ENCODE results near the gene ZFAND3. TPM values are rescaled to one million over a fixed set of nuclear protein-coding genes. Genes with fewer than 3 reads are reported as not detected.

The ZFAND3 gene
- polyA plus RNA-seq, 1 donor, result 84.0 TPM

- no peak for DNase-seq (ENCODE audit: low read depth)
These were observed 20.9 kb upstream of the ZFAND3 start for GRCh38 chr6:37798436-37799262.

GRCh38 chr6:37799263-37799644, 20.3 kb upstream of the ZFAND3 start:
- DNase-seq (ENCODE audit: low read depth), result no peak

GRCh38 chr6:37800703-37801604, 18.6 kb upstream of the ZFAND3 start:
- DNase-seq (ENCODE audit: low read depth), result no peak

GRCh38 chr6:37801605-37801940, 18.0 kb upstream of the ZFAND3 start:
- DNase-seq (ENCODE audit: low read depth), result no peak

GRCh38 chr6:37802810-37803209, 16.7 kb upstream of the ZFAND3 start:
- DNase-seq (ENCODE audit: low read depth), result no peak

GRCh38 chr6:37804586-37804985, 14.9 kb upstream of the ZFAND3 start:
- DNase-seq (ENCODE audit: low read depth), result no peak

GRCh38 chr6:37806213-37806612, 13.3 kb upstream of the ZFAND3 start:
- DNase-seq (ENCODE audit: low read depth), result no peak

GRCh38 chr6:37807656-37808055, 11.9 kb upstream of the ZFAND3 start:
- DNase-seq (ENCODE audit: low read depth), result no peak

- DNase-seq (ENCODE audit: low read depth), result no peak
These were observed 10.4 kb upstream of the ZFAND3 start for GRCh38 chr6:37809197-37809543.

- DNase-seq (ENCODE audit: low read depth), result no peak
These were observed 6.7 kb upstream of the ZFAND3 start for GRCh38 chr6:37812841-37813240.

- DNase-seq (ENCODE audit: low read depth), result no peak
These were observed 5.2 kb upstream of the ZFAND3 start for GRCh38 chr6:37814374-37814773.

- DNase-seq (ENCODE audit: low read depth), result no peak
These were observed 2.7 kb upstream of the ZFAND3 start for GRCh38 chr6:37816599-37817375.

- peak; percentile 95 for DNase-seq (ENCODE audit: low read depth)
These were observed 871 bp upstream of the ZFAND3 start for GRCh38 chr6:37818536-37819176.

GRCh38 chr6:37819802-37820717, 533 bp downstream of the ZFAND3 start:
- DNase-seq (ENCODE audit: low read depth), result peak; percentile 29

GRCh38 chr6:37820718-37821079, 1.2 kb downstream of the ZFAND3 start:
- DNase-seq (ENCODE audit: low read depth), result no peak

- DNase-seq (ENCODE audit: low read depth), result no peak
These were observed 1.9 kb downstream of the ZFAND3 start for GRCh38 chr6:37821446-37821845.

- DNase-seq (ENCODE audit: low read depth), result no peak
These were observed 3.5 kb downstream of the ZFAND3 start for GRCh38 chr6:37822851-37823682.

GRCh38 chr6:37824170-37824569, 4.6 kb downstream of the ZFAND3 start:
- no peak for DNase-seq (ENCODE audit: low read depth)

- no peak for DNase-seq (ENCODE audit: low read depth)
These were observed 6.7 kb downstream of the ZFAND3 start for GRCh38 chr6:37826188-37826587.

- no peak for DNase-seq (ENCODE audit: low read depth)
These were observed 7.5 kb downstream of the ZFAND3 start for GRCh38 chr6:37826993-37827392.
